HG02981 (cell line): ENCODE results near the gene CALM1.
"Not testable (repeated sequence)": the region's sequence is repeated elsewhere in the genome, so short reads cannot be mapped to it uniquely, and the experiment has no call there.

Experiments used
- ATAC-seq: cut with Tn5 transposase; IDR thresholded peaks from one replicate; pipeline ENCODE4 v1.9.1; 2021; ENCODE audit warnings: mild to moderate bottlenecking, moderate library complexity; ENCODE audit not compliant: unreplicated experiment

CALM1 gene

GRCh38 chr14:90383126-90383730, 13.6 kb upstream of the CALM1 start:
- peak; percentile 93 for ATAC-seq

DNA sequence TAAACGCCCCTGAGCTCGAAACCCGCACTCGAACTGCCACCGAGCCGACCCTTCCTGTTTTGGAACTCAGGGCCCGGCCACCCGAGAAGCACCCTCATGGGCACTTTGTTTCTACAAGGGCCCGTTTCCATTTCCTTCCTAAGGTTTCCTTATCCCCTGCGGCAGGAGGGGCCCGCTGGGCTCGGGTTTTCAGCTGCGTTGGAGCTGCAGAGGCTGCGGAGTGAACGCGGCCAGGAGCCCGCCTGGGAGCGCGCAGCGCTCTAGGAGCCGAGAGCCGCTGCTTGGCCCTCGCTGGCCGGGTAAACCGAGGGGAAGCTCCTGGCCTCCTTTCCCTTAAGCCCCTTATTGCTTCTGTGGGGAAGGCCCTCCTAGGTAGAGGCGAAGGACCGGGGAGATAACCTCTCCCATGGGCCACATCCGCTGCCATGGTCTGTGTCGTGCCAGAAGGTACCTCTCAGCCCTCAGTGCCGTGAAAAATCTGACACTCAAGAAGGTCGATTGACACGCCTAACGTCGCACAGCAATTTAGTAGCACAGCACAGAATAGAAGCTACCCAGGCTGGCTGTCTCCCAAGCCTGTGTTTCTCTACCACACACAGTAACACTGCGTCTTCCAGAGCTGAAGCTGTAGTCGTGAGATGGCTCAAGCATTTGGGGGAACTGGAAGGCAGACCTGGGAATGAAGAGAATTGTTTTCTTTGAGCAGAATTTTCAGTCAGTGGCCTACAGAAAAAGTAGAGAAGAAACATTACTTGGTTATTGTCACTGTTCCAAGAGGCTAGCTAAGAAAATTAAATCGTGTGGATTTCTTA, 12.9 kb upstream of the CALM1 start:
- peak; percentile 9 for ATAC-seq

- no peak for ATAC-seq
Observed at GRCh38 chr14:90384543-90384911, 12.3 kb upstream of the CALM1 start.

GRCh38 chr14:90386321-90386720, 10.5 kb upstream of the CALM1 start:
- no peak for ATAC-seq

GRCh38 chr14:90387206-90387760, 9.5 kb upstream of the CALM1 start:
- ATAC-seq = no peak

- ATAC-seq = no peak
Observed at GRCh38 chr14:90388437-90388836, 8.4 kb upstream of the CALM1 start.

DNA sequence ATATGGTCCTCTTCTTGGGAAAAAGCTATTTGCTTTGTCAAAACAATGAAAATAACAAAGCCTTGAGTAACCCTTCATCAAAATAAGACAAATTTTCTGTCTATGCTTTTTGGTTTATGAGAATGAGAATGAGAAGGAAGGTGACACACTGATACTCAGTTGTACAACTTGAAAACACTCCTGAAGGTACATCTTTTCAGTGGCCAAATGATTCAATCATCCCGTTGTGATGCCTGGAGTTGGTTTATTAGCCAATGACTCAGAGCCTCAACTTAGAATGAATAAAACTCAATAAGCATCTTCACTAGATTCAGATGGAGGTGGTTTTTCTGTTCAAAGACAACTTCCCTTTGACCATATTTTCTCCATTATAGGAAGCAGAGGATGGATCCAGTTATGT, 7.8 kb upstream of the CALM1 start:
- ATAC-seq = no peak

- no peak for ATAC-seq
Observed at GRCh38 chr14:90393966-90394365, 2.9 kb upstream of the CALM1 start.

DNA sequence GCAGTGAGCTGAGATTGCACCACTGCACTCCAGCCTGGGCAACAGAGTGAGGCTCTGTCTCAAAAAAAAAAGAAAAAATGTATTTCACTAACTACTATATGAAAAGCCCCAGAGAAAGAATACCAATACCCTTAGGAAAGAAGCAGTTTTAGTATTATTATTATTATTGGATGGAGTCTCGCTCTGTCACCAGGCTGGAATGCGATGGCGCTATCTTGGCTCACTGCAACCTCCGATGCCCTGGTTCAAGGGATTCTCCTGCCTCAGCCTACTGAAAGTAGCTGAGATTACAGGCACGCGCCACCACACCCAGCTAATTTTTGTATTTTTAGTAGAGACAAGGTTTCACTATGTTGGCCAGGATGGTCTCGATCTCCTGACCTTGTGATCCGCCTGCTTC, 2.0 kb upstream of the CALM1 start:
- not testable (repeated sequence) for ATAC-seq

GRCh38 chr14:90397425-90398314, 841 bp downstream of the CALM1 start:
- ATAC-seq = peak; percentile 28

DNA sequence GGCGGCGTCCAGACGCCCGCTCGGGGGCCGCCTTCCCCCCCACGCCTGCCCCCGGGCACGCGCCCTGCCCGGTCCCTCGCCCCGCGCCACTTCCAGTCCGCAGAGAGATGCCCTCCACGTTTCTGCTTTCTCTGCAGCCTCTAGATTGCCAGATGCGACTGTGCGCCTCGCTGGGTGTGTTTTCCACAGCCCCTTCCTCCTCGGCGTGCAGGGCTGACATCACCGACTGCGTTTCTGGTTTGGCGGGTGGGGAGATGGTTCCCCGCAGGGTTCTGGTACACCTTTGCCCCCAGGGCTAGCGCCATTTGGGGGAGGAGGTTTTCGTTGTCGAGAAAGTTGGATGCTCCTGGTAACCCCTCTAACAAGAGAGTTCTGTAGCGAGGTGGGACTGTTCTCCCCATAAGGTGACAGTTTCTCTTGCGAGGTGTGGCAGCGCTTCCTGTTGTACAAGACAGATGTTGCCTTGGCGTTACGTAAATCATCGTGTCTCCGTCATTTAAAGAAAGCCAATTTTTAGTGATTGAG, 1.5 kb downstream of the CALM1 start:
- peak; percentile 20 for ATAC-seq

DNA sequence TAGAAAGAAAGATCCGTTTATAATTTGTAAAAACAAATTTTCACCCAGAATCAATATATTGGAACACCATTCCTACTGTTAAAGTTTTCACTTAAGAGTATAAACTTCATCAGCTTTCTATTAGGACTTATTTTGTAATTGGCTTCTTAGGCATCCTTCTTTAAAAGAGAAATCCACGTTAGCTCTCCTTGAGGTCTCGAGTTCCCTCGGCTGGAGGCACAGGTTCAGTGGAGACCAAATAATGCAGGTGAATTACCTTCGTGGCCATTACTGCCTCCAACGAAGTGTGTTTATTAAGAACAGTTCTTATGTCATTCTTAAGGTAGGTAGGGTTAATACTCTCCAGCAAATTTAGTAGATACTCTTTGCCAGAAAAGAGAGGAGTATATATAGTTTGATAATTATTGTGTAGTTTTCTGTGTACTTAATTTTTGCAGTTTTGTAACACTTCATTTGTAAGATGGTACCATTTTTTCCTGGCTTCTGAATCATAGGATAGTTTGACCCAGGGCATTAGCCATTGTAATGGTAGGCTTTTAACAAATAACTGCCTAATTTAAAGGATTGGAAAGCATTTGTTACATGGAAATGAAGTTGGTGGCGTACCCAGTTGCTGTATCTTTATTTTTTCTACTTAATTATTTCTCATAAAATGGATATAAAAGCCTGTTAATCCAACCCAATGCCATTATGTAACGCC, 2.2 kb downstream of the CALM1 start:
- ATAC-seq = no peak

GRCh38 chr14:90399541-90400444, 3.0 kb downstream of the CALM1 start:
- peak; percentile 43 for ATAC-seq

- no peak for ATAC-seq
Observed at GRCh38 chr14:90400904-90401561, 4.2 kb downstream of the CALM1 start.

- ATAC-seq = no peak
Observed at GRCh38 chr14:90402016-90402415, 5.2 kb downstream of the CALM1 start.

DNA sequence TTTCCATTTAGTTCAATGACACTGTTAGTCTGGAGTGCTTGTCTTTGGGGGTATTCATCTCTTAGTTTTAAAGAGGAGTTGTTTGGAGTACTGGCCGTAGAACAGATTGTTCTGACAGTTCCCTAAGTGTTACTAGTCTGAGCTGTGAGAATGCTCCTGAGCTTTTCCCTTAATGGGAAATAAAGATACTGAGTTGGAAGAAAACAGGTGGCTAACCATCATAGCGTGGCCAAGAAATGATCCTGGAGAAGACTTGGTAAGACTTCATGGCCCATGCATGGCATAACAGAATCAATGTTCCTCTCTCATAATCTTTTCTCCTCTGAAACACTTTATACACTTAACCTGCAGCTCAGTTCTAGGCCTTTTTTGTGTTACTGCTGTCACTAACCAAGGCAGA, 6.2 kb downstream of the CALM1 start:
- ATAC-seq = no peak

GRCh38 chr14:90405101-90405500, 8.3 kb downstream of the CALM1 start:
- ATAC-seq = no peak

- ATAC-seq = no peak
Observed at GRCh38 chr14:90405755-90406154, 8.9 kb downstream of the CALM1 start.

DNA sequence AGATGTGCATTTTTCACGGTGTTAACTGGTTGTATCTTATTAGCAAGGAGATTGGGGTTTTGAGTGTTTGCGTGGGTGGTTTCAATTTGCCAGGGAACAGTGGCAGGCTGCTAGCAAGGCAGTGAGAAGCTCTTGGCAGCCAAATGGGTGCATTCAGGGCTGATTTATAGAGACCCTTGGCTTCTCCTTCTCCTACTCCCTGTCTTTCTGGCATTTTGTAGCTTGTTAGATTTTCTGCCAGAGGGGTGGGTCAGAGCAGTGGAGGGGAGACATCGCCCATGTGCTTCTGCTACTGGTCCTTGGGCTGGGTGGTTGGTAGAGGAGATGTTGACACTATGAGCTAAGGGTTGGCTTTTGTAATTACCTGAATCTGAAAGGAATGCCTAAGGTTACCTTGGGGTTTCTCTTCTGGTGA, 9.6 kb downstream of the CALM1 start:
- no peak for ATAC-seq
